NCI-H128 (cell line): ENCODE measurements around the gene KRTAP6-1.

ENCODE experiments used
- DNase-seq: peaks from one replicate; lab custom pipeline; 2025; ENCODE audit not compliant: unreplicated experiment; lab: John Stamatoyannopoulos, UW

The KRTAP6-1 gene

DNA sequence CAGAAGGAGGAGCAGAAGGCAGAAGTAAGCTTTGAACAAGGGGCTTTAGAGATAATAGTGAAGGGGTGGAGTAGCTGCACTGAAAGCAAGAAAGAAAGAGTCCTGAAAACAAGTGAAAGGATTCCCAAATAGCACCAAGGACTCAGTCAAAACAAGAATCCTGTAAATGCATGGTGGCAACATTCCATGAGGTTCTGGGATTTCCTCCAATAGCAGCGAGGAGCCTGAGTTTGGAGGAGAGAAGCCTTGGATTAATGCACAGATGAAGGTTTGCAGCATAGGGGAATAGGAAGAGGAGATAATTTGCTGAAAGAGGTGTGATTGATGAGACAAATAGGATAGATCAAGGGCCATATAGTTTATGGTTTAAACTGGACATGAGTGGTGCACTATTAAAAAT lies 34.4 kb downstream of the KRTAP6-1 start:
- DNase-seq = no peak

- DNase-seq = no peak
Observed at GRCh38 chr21:30577766-30578165, 36.0 kb downstream of the KRTAP6-1 start.

DNA sequence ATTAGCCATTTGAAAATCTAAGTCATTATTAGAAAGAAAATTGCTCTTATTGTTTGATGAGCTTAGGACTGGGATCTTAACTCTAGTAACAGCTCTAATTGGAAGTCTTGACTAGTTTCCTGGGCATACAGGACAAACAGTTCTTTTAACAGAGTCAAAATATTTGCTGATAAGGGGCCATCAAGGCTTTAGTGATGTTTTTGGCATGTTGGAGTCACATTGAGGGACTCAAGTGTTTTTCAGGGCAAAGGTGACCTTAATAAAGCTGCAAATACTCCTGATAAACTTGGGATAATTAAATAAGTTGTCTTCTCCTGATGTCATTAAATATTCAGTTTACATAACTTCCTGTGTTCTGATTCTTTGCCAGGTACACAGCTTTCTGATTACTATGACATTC lies 46.1 kb downstream of the KRTAP6-1 start:
- no peak for DNase-seq

DNA sequence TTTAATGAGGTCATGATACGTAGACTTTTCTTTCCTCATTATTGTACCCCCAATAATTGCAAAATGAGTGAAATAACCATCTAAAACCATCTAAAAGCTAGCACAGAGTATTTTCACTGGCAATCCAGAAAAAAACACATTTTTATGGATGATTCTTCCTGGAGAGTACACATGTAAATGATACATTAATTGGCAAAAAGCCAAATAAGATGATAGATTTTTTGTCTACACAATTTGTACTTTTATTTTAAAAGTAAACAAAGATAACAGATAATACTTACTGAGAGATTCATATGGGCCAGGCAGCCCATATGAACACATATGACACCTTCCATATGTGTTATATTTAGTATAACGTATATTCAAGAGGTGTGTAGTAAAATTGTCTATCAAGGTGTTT lies 50.1 kb downstream of the KRTAP6-1 start:
- DNase-seq = no peak
